Measurements from ENCODE around the gene SFXN5.
"Not testable (repeated sequence)": the region's sequence is repeated elsewhere in the genome, so short reads cannot be mapped to it uniquely, and the experiment has no call there.

The SFXN5 gene

GRCh38 chr2:73100956-73101355 lies 29.4 kb upstream of the SFXN5 start:
- DNase-seq: no peak

- DNase-seq: no peak
These were observed 28.0 kb upstream of the SFXN5 start for GRCh38 chr2:73099486-73099885.

- DNase-seq: no peak
These were observed 24.4 kb upstream of the SFXN5 start for GRCh38 chr2:73095910-73096309.

GRCh38 chr2:73093601-73094218 lies 22.2 kb upstream of the SFXN5 start:
- not testable (repeated sequence) for DNase-seq

- DNase-seq: no peak
These were observed 20.8 kb upstream of the SFXN5 start for GRCh38 chr2:73092146-73092783.

- DNase-seq: no peak
These were observed 20.2 kb upstream of the SFXN5 start for GRCh38 chr2:73091696-73092095.

- no peak for DNase-seq
These were observed 19.7 kb upstream of the SFXN5 start for GRCh38 chr2:73091164-73091563.

- DNase-seq: no peak
These were observed 17.9 kb upstream of the SFXN5 start for GRCh38 chr2:73089270-73090030.

GRCh38 chr2:73088703-73089102 lies 17.2 kb upstream of the SFXN5 start:
- no peak for DNase-seq

GRCh38 chr2:73088211-73088610 lies 16.7 kb upstream of the SFXN5 start:
- DNase-seq: no peak

GRCh38 chr2:73087311-73087710 lies 15.8 kb upstream of the SFXN5 start:
- no peak for DNase-seq

- DNase-seq: peak; percentile 66
These were observed 14.2 kb upstream of the SFXN5 start for GRCh38 chr2:73085691-73086090.

GRCh38 chr2:73084971-73085370 lies 13.5 kb upstream of the SFXN5 start:
- DNase-seq: no peak

- no peak for DNase-seq
These were observed 12.6 kb upstream of the SFXN5 start for GRCh38 chr2:73083886-73084800.

GRCh38 chr2:73082523-73083410 lies 11.3 kb upstream of the SFXN5 start:
- DNase-seq: no peak

- DNase-seq: no peak
These were observed 9.7 kb upstream of the SFXN5 start for GRCh38 chr2:73081181-73081671.

GRCh38 chr2:73080321-73081131 lies 9.0 kb upstream of the SFXN5 start:
- no peak for DNase-seq

GRCh38 chr2:73079636-73080035 lies 8.1 kb upstream of the SFXN5 start:
- DNase-seq: no peak

GRCh38 chr2:73078457-73079411 lies 7.2 kb upstream of the SFXN5 start:
- no peak for DNase-seq

GRCh38 chr2:73077424-73077795 lies 5.9 kb upstream of the SFXN5 start:
- DNase-seq: no peak
